ENCODE data around the gene HOXA9. TPM values are rescaled to one million over a fixed set of nuclear protein-coding genes. Genes with fewer than 3 reads are reported as not detected.

The HOXA9 gene
- total and polyA plus RNA-seq, 10 of the 15 experiments (the other 5 are each of a cell fraction or from before 2014, with no cell fraction given): not detected

DNA sequence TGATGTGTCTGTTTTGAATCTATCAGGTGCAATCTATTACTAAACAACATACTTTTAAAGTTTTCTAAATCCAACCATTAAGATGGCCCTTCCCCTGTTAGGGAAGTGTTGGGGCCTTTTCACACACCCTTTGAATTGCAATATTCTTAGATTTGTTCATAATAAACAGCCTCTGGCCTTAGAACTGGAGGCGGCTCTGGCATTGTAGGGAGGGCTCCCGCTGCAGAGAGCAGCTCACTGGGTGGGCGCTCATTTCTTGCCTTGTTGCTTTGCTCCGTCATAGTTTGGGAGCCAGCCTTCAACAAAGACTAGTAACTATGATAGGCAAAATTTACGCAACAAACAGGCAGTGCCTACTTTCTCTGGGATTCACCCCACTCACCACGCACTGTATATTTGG is 13.0 kb upstream of the HOXA9 start:
- DNase-seq (ENCODE audit: low read depth, low spot score) (no peak), FAIRE-seq (no peak), ATAC-seq (no peak)
- Histone ChIP-seq H3K9ac (ENCODE audit: control insufficient read depth, insufficient read depth, low read length) (no peak overlapping the region), H3K27me3 (replicated peaks in 1 of 2; ENCODE audit: control insufficient read depth in 2 of 2, insufficient read depth in 2 of 2, low read length in 1 of 2) (peaks cover 14 to 22% of the 10 kb centered on the region in 2 experiments), H3K36me3 (ENCODE audit: control insufficient read depth in 2 of 2, insufficient read depth in 2 of 2, low read length in 1 of 2) (no peaks in the 10 kb centered on the region), H4K20me1 (ENCODE audit: control insufficient read depth, insufficient read depth) (no peaks in the 10 kb centered on the region), H3K9me3 (replicated peaks; ENCODE audit: control insufficient read depth, insufficient read depth, low read length) (no peaks in the 10 kb centered on the region; the same call in 2 of the 3 replicates), H3K79me2 (ENCODE audit: control insufficient read depth, insufficient read depth, low read length) (no peaks in the 10 kb centered on the region), H3K27ac (ENCODE audit: control insufficient read depth, insufficient read depth) (no peak overlapping the region), H3K4me2 (ENCODE audit: control insufficient read depth, insufficient read depth) (no peak overlapping the region), H2AFZ (ENCODE audit: control insufficient read depth, low read depth, low read length) (no peak overlapping the region), H3K4me1 (ENCODE audit: control insufficient read depth, insufficient read depth, low read length) (no peaks in the 10 kb centered on the region), H3K4me3 (no peak overlapping the region)
- WGBS (ENCODE audit: insufficient coverage, insufficient replicate concordance, low lambda C conversion rate, missing lambda C conversion rate): 57% methylated on average over 6 of the region's 6 CpGs
- RAD21 ChIA-PET (ENCODE audit: unreplicated experiment): no interaction called here
- CTCF ChIA-PET: interaction anchor here (2.0 kb wide), 1 partner anchor 1284 kb away, joined by 4 read pairs; no protein-coding TSS in a partner anchor
- POLR2A ChIA-PET: no interaction called here
- TF ChIP-seq RFX5 (IDR thresholded peaks at IDR 0.05; ENCODE audit: low read depth, low read length): no peak
- no peak for TF ChIP-seq SMC3 (IDR thresholded peaks at IDR 0.05; ENCODE audit: borderline replicate concordance, low read length)
- no peak for TF ChIP-seq NRF1 (conservative IDR thresholded peaks at IDR 0.05; ENCODE audit: low read depth, low read length)
- TF ChIP-seq ZNF24 (IDR thresholded peaks at IDR 0.05): no peak
- TF ChIP-seq, protein P1, sequence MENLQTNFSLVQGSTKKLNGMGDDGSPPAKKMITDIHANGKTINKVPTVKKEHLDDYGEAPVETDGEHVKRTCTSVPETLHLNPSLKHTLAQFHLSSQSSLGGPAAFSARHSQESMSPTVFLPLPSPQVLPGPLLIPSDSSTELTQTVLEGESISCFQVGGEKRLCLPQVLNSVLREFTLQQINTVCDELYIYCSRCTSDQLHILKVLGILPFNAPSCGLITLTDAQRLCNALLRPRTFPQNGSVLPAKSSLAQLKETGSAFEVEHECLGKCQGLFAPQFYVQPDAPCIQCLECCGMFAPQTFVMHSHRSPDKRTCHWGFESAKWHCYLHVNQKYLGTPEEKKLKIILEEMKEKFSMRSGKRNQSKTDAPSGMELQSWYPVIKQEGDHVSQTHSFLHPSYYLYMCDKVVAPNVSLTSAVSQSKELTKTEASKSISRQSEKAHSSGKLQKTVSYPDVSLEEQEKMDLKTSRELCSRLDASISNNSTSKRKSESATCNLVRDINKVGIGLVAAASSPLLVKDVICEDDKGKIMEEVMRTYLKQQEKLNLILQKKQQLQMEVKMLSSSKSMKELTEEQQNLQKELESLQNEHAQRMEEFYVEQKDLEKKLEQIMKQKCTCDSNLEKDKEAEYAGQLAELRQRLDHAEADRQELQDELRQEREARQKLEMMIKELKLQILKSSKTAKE (IDR thresholded peaks at IDR 0.05; ENCODE audit: low read depth, poor library complexity, severe bottlenecking): no peak
- no peak for TF ChIP-seq NFXL1 (IDR thresholded peaks at IDR 0.05; ENCODE audit: borderline replicate concordance)
- TF ChIP-seq NFYB (IDR thresholded peaks at IDR 0.05; ENCODE audit: insufficient read depth, low read depth, low read length): no peak
- TF ChIP-seq, protein P2, sequence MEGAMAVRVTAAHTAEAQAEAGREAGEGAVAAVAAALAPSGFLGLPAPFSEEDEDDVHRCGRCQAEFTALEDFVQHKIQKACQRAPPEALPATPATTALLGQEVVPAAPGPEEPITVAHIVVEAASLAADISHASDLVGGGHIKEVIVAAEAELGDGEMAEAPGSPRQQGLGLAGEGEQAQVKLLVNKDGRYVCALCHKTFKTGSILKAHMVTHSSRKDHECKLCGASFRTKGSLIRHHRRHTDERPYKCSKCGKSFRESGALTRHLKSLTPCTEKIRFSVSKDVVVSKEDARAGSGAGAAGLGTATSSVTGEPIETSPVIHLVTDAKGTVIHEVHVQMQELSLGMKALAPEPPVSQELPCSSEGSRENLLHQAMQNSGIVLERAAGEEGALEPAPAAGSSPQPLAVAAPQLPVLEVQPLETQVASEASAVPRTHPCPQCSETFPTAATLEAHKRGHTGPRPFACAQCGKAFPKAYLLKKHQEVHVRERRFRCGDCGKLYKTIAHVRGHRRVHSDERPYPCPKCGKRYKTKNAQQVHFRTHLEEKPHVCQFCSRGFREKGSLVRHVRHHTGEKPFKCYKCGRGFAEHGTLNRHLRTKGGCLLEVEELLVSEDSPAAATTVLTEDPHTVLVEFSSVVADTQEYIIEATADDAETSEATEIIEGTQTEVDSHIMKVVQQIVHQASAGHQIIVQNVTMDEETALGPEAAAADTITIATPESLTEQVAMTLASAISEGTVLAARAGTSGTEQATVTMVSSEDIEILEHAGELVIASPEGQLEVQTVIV (IDR thresholded peaks at IDR 0.05; ENCODE audit: borderline replicate concordance, partially characterized antibody): no peak
- intact Hi-C loops (cut with micrococcal nuclease; ENCODE audit: unreplicated experiment): no loop called here
- in situ Hi-C loops (cut with MboI): no loop called here
- SMC1A ChIA-PET (ENCODE audit: uncharacterized antibody, unreplicated experiment): no interaction called here
- BruUV-seq (replicated peaks): no TSS peak

All from GM12878 (cell line).